IMR-90 (cell line): ENCODE measurements around the gene ABCC9. TPM values are rescaled to one million over a fixed set of nuclear protein-coding genes. Genes with fewer than 3 reads are reported as not detected.

ENCODE experiments used
- ATAC-seq: fragments of 200-7000 bp; cut with Tn5 transposase; 2 replicates; pipeline ENCODE4 v1.9.1; 2020; ENCODE audit warnings: low read depth, mild to moderate bottlenecking, moderate library complexity
- BruUV-seq: library from RNA; stranded (reverse); fragments of 400-500 nt; replicated peaks from 2 replicates; lab custom pipeline; 2021; lab: Mats Ljungman, UMichigan
- CTCF ChIA-PET: fragments of 300-600 bp; formaldehyde crosslinking; extraction: SDS; loops from one replicate; lab custom pipeline; 2021; ENCODE audit warnings: antibody characterized with exemption; lab: Yijun Ruan, JAX
- POLR2A ChIA-PET: fragments of 300-600 bp; sonication (Branson Sonifier 250); formaldehyde crosslinking; loops from one replicate; lab custom pipeline; 2022; ENCODE audit warnings: antibody characterized with exemption; ENCODE audit not compliant: unreplicated experiment; lab: Charles Lee
- DNase-seq: peaks from one replicate; pipeline ENCODE4 v3.0.0; 2013
- H2AFZ ChIP-seq: replicated peaks from 2 replicates; pipeline ENCODE3; 2013; ENCODE audit warnings: low read length, mild to moderate bottlenecking; ENCODE audit not compliant: poor library complexity
- H2AK5ac ChIP-seq: 2 replicates; pipeline ENCODE4 v1.6.1; 2013; ENCODE audit warnings: low read depth, low read length, inconsistent platforms
- H2AK9ac ChIP-seq: replicated peaks from 2 replicates; pipeline ENCODE3; 2013; ENCODE audit warnings: mild to moderate bottlenecking, low read depth, low read length, moderate library complexity; ENCODE audit not compliant: poor library complexity
- H2BK120ac ChIP-seq: 2 replicates; pipeline ENCODE4 v1.6.1; 2013; ENCODE audit warnings: low read depth, low read length, inconsistent platforms
- H2BK15ac ChIP-seq: 3 replicates; pipeline ENCODE4 v1.6.1; 2013; ENCODE audit warnings: low read depth, low read length, inconsistent platforms
- H2BK20ac ChIP-seq: 2 replicates; pipeline ENCODE4 v1.6.1; 2013; ENCODE audit warnings: low read depth, mild to moderate bottlenecking, inconsistent platforms, low read length, moderate library complexity
- H2BK5ac ChIP-seq: 2 replicates; pipeline ENCODE4 v1.6.1; 2013; ENCODE audit warnings: mild to moderate bottlenecking, low read depth, low read length, inconsistent platforms; ENCODE audit not compliant: poor library complexity, severe bottlenecking
- H3K14ac ChIP-seq: replicated peaks from 2 replicates; pipeline ENCODE4 v1.6.1; 2013; ENCODE audit warnings: low read depth, low read length, inconsistent platforms
- H3K18ac ChIP-seq: 2 replicates; pipeline ENCODE4 v1.6.1; 2013; ENCODE audit warnings: low read depth, low read length, control low read depth
- H3K23ac ChIP-seq: 2 replicates; pipeline ENCODE4 v1.6.1; 2013; ENCODE audit warnings: low read depth, low read length, inconsistent platforms
- H3K27ac ChIP-seq: 2 replicates; pipeline ENCODE4 v1.5.1; 2013; ENCODE audit warnings: mild to moderate bottlenecking, control low read depth, low read length; ENCODE audit not compliant: insufficient read depth
- H3K27me3 ChIP-seq: 2 replicates; pipeline ENCODE4 v1.6.1; 2013; ENCODE audit warnings: low read length; ENCODE audit not compliant: control insufficient read depth, insufficient read depth
- H3K36me3 ChIP-seq: 2 replicates; pipeline ENCODE4 v1.6.1; 2013; ENCODE audit warnings: low read length, mixed read lengths; ENCODE audit not compliant: control insufficient read depth, insufficient read depth
- H3K4ac ChIP-seq: 2 replicates; pipeline ENCODE4 v1.6.1; 2013; ENCODE audit warnings: low read depth, low read length, inconsistent platforms
- H3K4me1 ChIP-seq: 2 replicates; pipeline ENCODE4 v1.6.1; 2013; ENCODE audit warnings: low read length, mixed read lengths; ENCODE audit not compliant: control insufficient read depth, insufficient read depth
- H3K4me2 ChIP-seq: 2 replicates; pipeline ENCODE4 v1.6.1; 2013; ENCODE audit warnings: low read depth, mild to moderate bottlenecking, control low read depth, low read length, moderate library complexity
- H3K4me3 ChIP-seq: 2 replicates; pipeline ENCODE4 v1.5.1; 2013; ENCODE audit warnings: low read depth, mild to moderate bottlenecking, control low read depth, low read length, moderate library complexity; ENCODE audit not compliant: insufficient read depth
- H3K56ac ChIP-seq: 2 replicates; pipeline ENCODE4 v1.6.1; 2013; ENCODE audit warnings: low read length, inconsistent platforms; ENCODE audit not compliant: insufficient read depth; ENCODE audit errors: extremely low read depth
- H3K79me1 ChIP-seq, 2 experiments: 2 replicates each; pipeline ENCODE4 v1.6.1; 2013; ENCODE audit warnings: low read length in 2 of 2, inconsistent platforms in 1 of 2, low read depth in 1 of 2
- H3K9ac ChIP-seq: 2 replicates; pipeline ENCODE4 v1.6.1; 2013; ENCODE audit warnings: low read depth, low read length, control low read depth
- H3K9me1 ChIP-seq: 2 replicates; pipeline ENCODE4 v1.6.1; 2013; ENCODE audit warnings: low read length, inconsistent platforms; ENCODE audit not compliant: insufficient read depth
- H3K9me3 ChIP-seq: 2 replicates; pipeline ENCODE4 v1.6.1; 2013; ENCODE audit warnings: low read length; ENCODE audit not compliant: control insufficient read depth, insufficient read depth
- H4K20me1 ChIP-seq: 2 replicates; pipeline ENCODE4 v1.6.1; 2013; ENCODE audit warnings: low read length, inconsistent platforms; ENCODE audit not compliant: insufficient read depth
- H4K5ac ChIP-seq: 2 replicates; pipeline ENCODE4 v1.6.1; 2013; ENCODE audit warnings: mild to moderate bottlenecking, low read depth, low read length, control low read depth
- H4K8ac ChIP-seq, 2 experiments: 2 replicates each; pipeline ENCODE4 v1.6.1; 2013; ENCODE audit warnings: low read depth in 2 of 2, low read length in 2 of 2, control low read depth in 1 of 2, inconsistent platforms in 1 of 2
- H4K91ac ChIP-seq: 2 replicates; pipeline ENCODE4 v1.6.1; 2013; ENCODE audit warnings: low read depth, low read length, inconsistent platforms; ENCODE audit not compliant: insufficient read depth
- CEBPB ChIP-seq: IDR thresholded peaks from 2 replicates; pipeline ENCODE4 v1.6.1; 2012; ENCODE audit warnings: low read depth, low read length, improper control_type of control experiment
- FOS ChIP-seq: fragments of 150-350 bp; IDR thresholded peaks from 2 replicates; pipeline ENCODE4 v1.6.1; 2016; ENCODE audit warnings: low read depth, low read length
- MAZ ChIP-seq: IDR thresholded peaks from 2 replicates; pipeline ENCODE4 v1.6.1; 2012; ENCODE audit warnings: low read depth, mild to moderate bottlenecking, low read length, improper control_type of control experiment, moderate library complexity, borderline replicate concordance
- MXI1 ChIP-seq: IDR thresholded peaks from 2 replicates; pipeline ENCODE4 v1.6.1; 2012; ENCODE audit warnings: low read depth, mild to moderate bottlenecking, low read length, moderate library complexity, borderline replicate concordance
- NFE2L2 ChIP-seq: fragments of 150-350 bp; IDR thresholded peaks from 2 replicates; pipeline ENCODE4 v1.6.1; 2016; ENCODE audit warnings: low read depth, mild to moderate bottlenecking, low read length
- POLR2A ChIP-seq: IDR thresholded peaks from 2 replicates; pipeline ENCODE4 v1.6.1; 2012; ENCODE audit warnings: mild to moderate bottlenecking, low read depth, low read length
- RAD21 ChIP-seq: IDR thresholded peaks from 2 replicates; pipeline ENCODE4 v1.6.1; 2012; ENCODE audit warnings: low read length, improper control_type of control experiment
- RFX5 ChIP-seq: IDR thresholded peaks from 2 replicates; pipeline ENCODE4 v1.8.0; 2012; ENCODE audit warnings: low read depth, mild to moderate bottlenecking, low read length, moderate library complexity
- WGBS, 2 experiments: methylation state at CpG; one replicate each; pipeline versions ENCODE4 v1.1.5 to v1.1.7; 2013; ENCODE audit warnings: missing lambda C conversion rate in 2 of 2; ENCODE audit not compliant: insufficient read length in 1 of 2; ENCODE audit errors: extremely low coverage in 2 of 2; 5-methylcytosine and 5-hydroxymethylcytosine counted together
- dilution Hi-C: fragments of 300-500 bp; cut with HindIII; formaldehyde crosslinking; loops from one replicate; pipeline ENCODE4 v1.14.3; 2018; ENCODE audit warnings: low sequenced_read_pairs; ENCODE audit not compliant: unreplicated experiment
- in situ Hi-C: fragments of 300-500 bp; cut with MboI; formaldehyde crosslinking; loops from 3 replicates; pipeline ENCODE4 v1.14.3; 2019; ENCODE audit warnings: low sequenced_read_pairs, inconsistent platforms, mixed read lengths
- intact Hi-C: fragments of 100-400 bp; cut with micrococcal nuclease; formaldehyde crosslinking; loops from 2 replicates; pipeline ENCODE4 v1.10.0; 2022
- polyA plus RNA-seq, 3 experiments: library from polyadenylated mRNA; depleted of rRNA; stranded (reverse); fragments of >200 nt; gene quantifications; 2 replicates each; pipeline ENCODE4 v1.2.3, GENCODE V29; 2012; ENCODE audit warnings: low replicate concordance in 1 of 3
- total RNA-seq: library from RNA; depleted of rRNA; stranded (reverse); fragments of >200 nt; gene quantifications from 2 replicates; pipeline ENCODE4 v1.2.3, GENCODE V29; 2012
- TF ChIP-seq, protein P1 (sequence below): conservative IDR thresholded peaks from 2 replicates; pipeline ENCODE4 v1.5.1; 2012; ENCODE audit warnings: mild to moderate bottlenecking, low read depth, low read length, improper control_type of control experiment
- TF ChIP-seq, protein P2 (sequence below): fragments of 150-350 bp; IDR thresholded peaks from 2 replicates; pipeline ENCODE4 v1.6.1; 2017; ENCODE audit warnings: mild to moderate bottlenecking, antibody characterized with exemption, low read length, low read depth
- TF ChIP-seq, protein P3 (sequence below): fragments of 150-350 bp; IDR thresholded peaks from 2 replicates; pipeline ENCODE4 v1.6.1; 2016; ENCODE audit warnings: low read depth, mild to moderate bottlenecking, low read length, moderate library complexity, borderline replicate concordance

Gene ABCC9
- total and polyA plus RNA-seq, 2 of the 4 experiments (the other 2 are of a cell fraction) = 1.2 to 6.6 TPM

- CTCF ChIA-PET = no interaction called here
- no peak overlapping the region for H3K4ac ChIP-seq
- H2AFZ ChIP-seq = no peak overlapping the region
- DNase-seq (no peak), ATAC-seq (no peak)
- no peak overlapping the region for H4K91ac ChIP-seq
- no peaks in the 10 kb centered on the region for H3K9me3 ChIP-seq
- no peak overlapping the region for H2BK15ac ChIP-seq
- no peak overlapping the region for H2AK5ac ChIP-seq
- H3K27me3 ChIP-seq = no peaks in the 10 kb centered on the region
- H4K5ac ChIP-seq = no peak overlapping the region
- no peaks in the 10 kb centered on the region for H4K20me1 ChIP-seq
- no peak overlapping the region for H3K14ac ChIP-seq
- intact Hi-C loops = no loop called here
- no peaks in the 10 kb centered on the region for H3K79me1 ChIP-seq
- H3K4me3 ChIP-seq = no peak overlapping the region
- in situ Hi-C loops = no loop called here
- H3K4me1 ChIP-seq = no peaks in the 10 kb centered on the region
- POLR2A ChIA-PET = no interaction called here
- no peak overlapping the region for H2BK5ac ChIP-seq
- H3K23ac ChIP-seq = no peak overlapping the region
- no peak overlapping the region for H3K18ac ChIP-seq
- H4K8ac ChIP-seq = no peak overlapping the region
- H2AK9ac ChIP-seq = no peak overlapping the region
- H3K9ac ChIP-seq = no peak overlapping the region
- no peak overlapping the region for H2BK20ac ChIP-seq
- H3K4me2 ChIP-seq = no peak overlapping the region
- H3K56ac ChIP-seq = no peak overlapping the region
- H3K9me1 ChIP-seq = no peaks in the 10 kb centered on the region
- dilution Hi-C loops = no loop called here
- 33% methylated on average over 1 of the region's 2 CpGs; no CpG with 5 or more reads in 1 of the 2 experiments for WGBS, 2 experiments
- TF ChIP-seq FOS = no peak
- TF ChIP-seq, protein P1, sequence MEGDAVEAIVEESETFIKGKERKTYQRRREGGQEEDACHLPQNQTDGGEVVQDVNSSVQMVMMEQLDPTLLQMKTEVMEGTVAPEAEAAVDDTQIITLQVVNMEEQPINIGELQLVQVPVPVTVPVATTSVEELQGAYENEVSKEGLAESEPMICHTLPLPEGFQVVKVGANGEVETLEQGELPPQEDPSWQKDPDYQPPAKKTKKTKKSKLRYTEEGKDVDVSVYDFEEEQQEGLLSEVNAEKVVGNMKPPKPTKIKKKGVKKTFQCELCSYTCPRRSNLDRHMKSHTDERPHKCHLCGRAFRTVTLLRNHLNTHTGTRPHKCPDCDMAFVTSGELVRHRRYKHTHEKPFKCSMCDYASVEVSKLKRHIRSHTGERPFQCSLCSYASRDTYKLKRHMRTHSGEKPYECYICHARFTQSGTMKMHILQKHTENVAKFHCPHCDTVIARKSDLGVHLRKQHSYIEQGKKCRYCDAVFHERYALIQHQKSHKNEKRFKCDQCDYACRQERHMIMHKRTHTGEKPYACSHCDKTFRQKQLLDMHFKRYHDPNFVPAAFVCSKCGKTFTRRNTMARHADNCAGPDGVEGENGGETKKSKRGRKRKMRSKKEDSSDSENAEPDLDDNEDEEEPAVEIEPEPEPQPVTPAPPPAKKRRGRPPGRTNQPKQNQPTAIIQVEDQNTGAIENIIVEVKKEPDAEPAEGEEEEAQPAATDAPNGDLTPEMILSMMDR = no peak
- TF ChIP-seq NFE2L2 = no peak
- no peak for TF ChIP-seq POLR2A
- TF ChIP-seq CEBPB = no peak
- no peak for TF ChIP-seq MXI1
- TF ChIP-seq, protein P2, sequence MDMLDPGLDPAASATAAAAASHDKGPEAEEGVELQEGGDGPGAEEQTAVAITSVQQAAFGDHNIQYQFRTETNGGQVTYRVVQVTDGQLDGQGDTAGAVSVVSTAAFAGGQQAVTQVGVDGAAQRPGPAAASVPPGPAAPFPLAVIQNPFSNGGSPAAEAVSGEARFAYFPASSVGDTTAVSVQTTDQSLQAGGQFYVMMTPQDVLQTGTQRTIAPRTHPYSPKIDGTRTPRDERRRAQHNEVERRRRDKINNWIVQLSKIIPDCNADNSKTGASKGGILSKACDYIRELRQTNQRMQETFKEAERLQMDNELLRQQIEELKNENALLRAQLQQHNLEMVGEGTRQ = no peak
- no peak for TF ChIP-seq RFX5
- no peak for TF ChIP-seq RAD21
- TF ChIP-seq MAZ = no peak
- TF ChIP-seq, protein P3, sequence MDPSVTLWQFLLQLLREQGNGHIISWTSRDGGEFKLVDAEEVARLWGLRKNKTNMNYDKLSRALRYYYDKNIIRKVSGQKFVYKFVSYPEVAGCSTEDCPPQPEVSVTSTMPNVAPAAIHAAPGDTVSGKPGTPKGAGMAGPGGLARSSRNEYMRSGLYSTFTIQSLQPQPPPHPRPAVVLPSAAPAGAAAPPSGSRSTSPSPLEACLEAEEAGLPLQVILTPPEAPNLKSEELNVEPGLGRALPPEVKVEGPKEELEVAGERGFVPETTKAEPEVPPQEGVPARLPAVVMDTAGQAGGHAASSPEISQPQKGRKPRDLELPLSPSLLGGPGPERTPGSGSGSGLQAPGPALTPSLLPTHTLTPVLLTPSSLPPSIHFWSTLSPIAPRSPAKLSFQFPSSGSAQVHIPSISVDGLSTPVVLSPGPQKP = no peak
- H3K36me3 ChIP-seq = no peaks in the 10 kb centered on the region
- H3K27ac ChIP-seq = no peak overlapping the region
- no TSS peak for BruUV-seq
- H2BK120ac ChIP-seq = no peak overlapping the region
These were observed 52.9 kb downstream of the ABCC9 start for GRCh38 chr12:21888276-21888863.
